ENCODE results near the gene DNMT3A.

GRCh38 chr2:25215948-25216679, 125.6 kb downstream of the DNMT3A start:
- TF ChIP-seq, protein P1, sequence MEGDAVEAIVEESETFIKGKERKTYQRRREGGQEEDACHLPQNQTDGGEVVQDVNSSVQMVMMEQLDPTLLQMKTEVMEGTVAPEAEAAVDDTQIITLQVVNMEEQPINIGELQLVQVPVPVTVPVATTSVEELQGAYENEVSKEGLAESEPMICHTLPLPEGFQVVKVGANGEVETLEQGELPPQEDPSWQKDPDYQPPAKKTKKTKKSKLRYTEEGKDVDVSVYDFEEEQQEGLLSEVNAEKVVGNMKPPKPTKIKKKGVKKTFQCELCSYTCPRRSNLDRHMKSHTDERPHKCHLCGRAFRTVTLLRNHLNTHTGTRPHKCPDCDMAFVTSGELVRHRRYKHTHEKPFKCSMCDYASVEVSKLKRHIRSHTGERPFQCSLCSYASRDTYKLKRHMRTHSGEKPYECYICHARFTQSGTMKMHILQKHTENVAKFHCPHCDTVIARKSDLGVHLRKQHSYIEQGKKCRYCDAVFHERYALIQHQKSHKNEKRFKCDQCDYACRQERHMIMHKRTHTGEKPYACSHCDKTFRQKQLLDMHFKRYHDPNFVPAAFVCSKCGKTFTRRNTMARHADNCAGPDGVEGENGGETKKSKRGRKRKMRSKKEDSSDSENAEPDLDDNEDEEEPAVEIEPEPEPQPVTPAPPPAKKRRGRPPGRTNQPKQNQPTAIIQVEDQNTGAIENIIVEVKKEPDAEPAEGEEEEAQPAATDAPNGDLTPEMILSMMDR (IDR thresholded peaks at IDR 0.05): no peak
- TF ChIP-seq EZH2 (IDR thresholded peaks at IDR 0.05; ENCODE audit: borderline replicate concordance, insufficient read depth, low read depth, low read length, poor library complexity, severe bottlenecking): no peak

Measured in B cell (primary cell).